Measurements from ENCODE around the gene RNF113A. TPM values are rescaled to one million over a fixed set of nuclear protein-coding genes. Genes with fewer than 3 reads are reported as not detected.

RNF113A gene
- total RNA-seq, 2 donors from 2014 or later: 9.1 to 10.5 TPM

Other genes with a start within 250 kb of the RNF113A start
- 1 to 10 TPM; 4.9 to 6.7 TPM for gene SEPTIN6, start 178.6 kb downstream of the RNF113A start, total RNA-seq
- gene SOWAHD, start 113.1 kb downstream of the RNF113A start, total RNA-seq: 1 to 10 TPM in 1 of 2 donors, not detected in 1; 2.6 TPM
- gene RPL39, start 80.1 kb downstream of the RNF113A start, total RNA-seq: 100 to 1,000 TPM; 497 to 592 TPM
- gene UPF3B, start 18.8 kb downstream of the RNF113A start, total RNA-seq: 1 to 10 TPM; 2.6 to 4.2 TPM
- 10 to 100 TPM; 13.5 to 15.6 TPM for gene NDUFA1, start 99 bp upstream of the RNF113A start, total RNA-seq
- not detected for gene AKAP14, start 24.2 kb upstream of the RNF113A start, total RNA-seq
- gene NKAP, start 72.0 kb upstream of the RNF113A start, total RNA-seq: 1 to 10 TPM; 3.6 to 5.3 TPM
- gene RHOXF2B, start 206.0 kb upstream of the RNF113A start, total RNA-seq: not detected
- not detected for gene RHOXF1, start 244.2 kb upstream of the RNF113A start, total RNA-seq

Data from body of pancreas (tissue), 2 donors.